Mesenchymal stem cell (in vitro differentiated cells and primary cell): ENCODE measurements around the gene GSTK1.
A peak's percentile ranks its signal among the peaks of the same experiment; 100 is the strongest.

ENCODE experiments used
- DNase-seq: peaks from one replicate; pipeline ENCODE4 v3.0.0-alpha.2; 2013
- H2AFZ ChIP-seq: one replicate; pipeline ENCODE4 v1.6.1; 2013; ENCODE audit warnings: low read depth, mild to moderate bottlenecking, control low read depth, inconsistent platforms, low read length, moderate library complexity
- H2AK5ac ChIP-seq: 2 replicates; pipeline ENCODE4 v1.6.1; 2013; ENCODE audit warnings: low read length, moderate library complexity, mild to moderate bottlenecking, inconsistent platforms; ENCODE audit not compliant: severe bottlenecking
- H2BK120ac ChIP-seq: one replicate; pipeline ENCODE4 v1.6.1; 2013; ENCODE audit warnings: low read depth, mild to moderate bottlenecking, inconsistent platforms, low read length, moderate library complexity
- H2BK12ac ChIP-seq, 2 experiments: one replicate each; pipeline ENCODE4 v1.6.1; 2013; ENCODE audit warnings: inconsistent platforms in 2 of 2, low read length in 2 of 2, mild to moderate bottlenecking in 2 of 2, moderate library complexity in 2 of 2, control low read depth in 1 of 2
- H2BK15ac ChIP-seq: one replicate; pipeline ENCODE4 v1.6.1; 2013; ENCODE audit warnings: mild to moderate bottlenecking, low read depth, inconsistent platforms; ENCODE audit not compliant: poor library complexity, severe bottlenecking
- H2BK5ac ChIP-seq: 2 replicates; pipeline ENCODE4 v1.6.1; 2013; ENCODE audit warnings: low read depth, mild to moderate bottlenecking, low read length, control low read depth, inconsistent platforms; ENCODE audit not compliant: poor library complexity, severe bottlenecking
- H3K14ac ChIP-seq, 2 experiments: one replicate each; pipeline ENCODE4 v1.6.1; 2013; ENCODE audit warnings: inconsistent platforms in 2 of 2, low read length in 2 of 2, control low read depth in 1 of 2, mild to moderate bottlenecking in 1 of 2, moderate library complexity in 1 of 2
- H3K18ac ChIP-seq, 2 experiments: one replicate each; pipeline ENCODE4 v1.6.1; 2013; ENCODE audit warnings: inconsistent platforms in 2 of 2, low read length in 2 of 2, control low read depth in 1 of 2, low read depth in 1 of 2, mild to moderate bottlenecking in 1 of 2
- H3K23ac ChIP-seq, 2 experiments: one replicate each; pipeline ENCODE4 v1.6.1; 2013; ENCODE audit warnings: inconsistent platforms in 2 of 2, low read length in 2 of 2, mild to moderate bottlenecking in 2 of 2, moderate library complexity in 2 of 2, control low read depth in 1 of 2
- H3K27ac ChIP-seq: 2 replicates; pipeline ENCODE4 v1.5.1; 2013; ENCODE audit warnings: mild to moderate bottlenecking, moderate library complexity, low read length, control low read depth, inconsistent platforms; ENCODE audit not compliant: poor library complexity, severe bottlenecking
- H3K27me3 ChIP-seq, 2 experiments: 2 replicates each; pipeline versions ENCODE4 v1.6.1 to v1.7.0; 2013; ENCODE audit warnings: low read length in 2 of 2, mild to moderate bottlenecking in 2 of 2, moderate library complexity in 2 of 2, control low read depth in 1 of 2, inconsistent platforms in 1 of 2; ENCODE audit not compliant: control insufficient read depth in 1 of 2, insufficient read depth in 1 of 2
- H3K36me3 ChIP-seq, 2 experiments: 2 replicates each; pipeline versions ENCODE4 v1.6.1 to v1.7.0; 2013; ENCODE audit warnings: low read length in 2 of 2, control low read depth in 1 of 2, inconsistent platforms in 1 of 2, low read depth in 1 of 2, mild to moderate bottlenecking in 1 of 2; ENCODE audit not compliant: insufficient read depth in 2 of 2, control insufficient read depth in 1 of 2
- H3K4ac ChIP-seq, 2 experiments: one replicate each; pipeline ENCODE4 v1.6.1; 2013; ENCODE audit warnings: inconsistent platforms in 2 of 2, low read length in 2 of 2, mild to moderate bottlenecking in 2 of 2, moderate library complexity in 2 of 2, control low read depth in 1 of 2, low read depth in 1 of 2
- H3K4me1 ChIP-seq: 2 replicates; pipeline ENCODE4 v1.6.1; 2013; ENCODE audit warnings: low read depth, low read length, control low read depth; ENCODE audit not compliant: control insufficient read depth, insufficient read depth
- H3K4me2 ChIP-seq: 2 replicates; pipeline ENCODE4 v1.6.1; 2013; ENCODE audit warnings: low read length, mild to moderate bottlenecking, inconsistent platforms; ENCODE audit not compliant: poor library complexity, severe bottlenecking
- H3K4me3 ChIP-seq, 2 experiments: 2 replicates each; pipeline versions ENCODE4 v1.5.1 to v1.7.0; 2013; ENCODE audit warnings: low read length in 2 of 2, mild to moderate bottlenecking in 2 of 2, control low read depth in 1 of 2, low read depth in 1 of 2; ENCODE audit not compliant: insufficient read depth in 1 of 2
- H3K79me1 ChIP-seq: replicated peaks from 2 replicates; pipeline ENCODE4 v1.6.1; 2013; ENCODE audit warnings: mild to moderate bottlenecking, control low read depth, low read length, inconsistent platforms; ENCODE audit not compliant: poor library complexity, severe bottlenecking
- H3K9ac ChIP-seq: 2 replicates; pipeline ENCODE4 v1.7.0; 2013; ENCODE audit warnings: mild to moderate bottlenecking, low read length, moderate library complexity
- H3K9me3 ChIP-seq: 2 replicates; pipeline ENCODE4 v1.7.0; 2013; ENCODE audit warnings: mild to moderate bottlenecking, low read length; ENCODE audit not compliant: control insufficient read depth
- H4K8ac ChIP-seq: one replicate; pipeline ENCODE4 v1.6.1; 2013; ENCODE audit warnings: inconsistent platforms, mild to moderate bottlenecking, low read length, moderate library complexity
- H4K91ac ChIP-seq: one replicate; pipeline ENCODE4 v1.6.1; 2013; ENCODE audit warnings: mild to moderate bottlenecking, low read length, inconsistent platforms
- WGBS: methylation state at CpG from one replicate; pipeline ENCODE4 v1.1.7; 2013; ENCODE audit warnings: mixed read lengths; 5-methylcytosine and 5-hydroxymethylcytosine counted together

The GSTK1 gene

GRCh38 chr7:143272871-143273270 is 9.6 kb downstream of the GSTK1 start:
- Histone ChIP-seq H3K36me3 (peaks cover 15 to 22% of the 10 kb centered on the region in 2 experiments), H3K79me1 (peaks cover under 1% of the 10 kb centered on the region), H3K4me3 (no peak overlapping the region), H3K27ac (no peak overlapping the region), H4K8ac (no peak overlapping the region), H3K4me2 (no peak overlapping the region), H3K18ac (no peak overlapping the region), H4K91ac (no peak overlapping the region), H3K4ac (no peak overlapping the region), H2BK12ac (no peak overlapping the region), H3K9ac (no peak overlapping the region), H3K23ac (no peak overlapping the region), H2AFZ (no peak overlapping the region), H2BK5ac (no peak overlapping the region), H3K4me1 (no peaks in the 10 kb centered on the region), H3K27me3 (no peaks in the 10 kb centered on the region), H3K14ac (no peak overlapping the region), H2BK15ac (no peak overlapping the region), H2AK5ac (no peak overlapping the region), H2BK120ac (no peak overlapping the region), H3K9me3 (no peaks in the 10 kb centered on the region)
- no peak for DNase-seq
- no CpG with 5 or more reads among the region's 2 CpGs for WGBS

- Histone ChIP-seq H3K79me1 (no peaks in the 10 kb centered on the region), H2BK12ac (no peak overlapping the region), H2AK5ac (peak overlapping the region; percentile 45), H3K4ac (no peak overlapping the region), H3K9ac (peak overlapping the region; percentile 80), H3K27ac (no peak overlapping the region), H2BK15ac (no peak overlapping the region), H3K36me3 (no peaks in the 10 kb centered on the region), H3K18ac (no peak overlapping the region), H3K4me1 (peaks cover 4% of the 10 kb centered on the region), H3K14ac (no peak overlapping the region), H2BK5ac (no peak overlapping the region), H4K91ac (no peak overlapping the region), H3K4me2 (no peak overlapping the region), H3K9me3 (no peaks in the 10 kb centered on the region), H4K8ac (no peak overlapping the region), H3K27me3 (no peaks in the 10 kb centered on the region), H3K23ac (no peak overlapping the region), H3K4me3 (peak overlapping the region in 1 of 2 experiments; percentile 28), H2AFZ (no peak overlapping the region), H2BK120ac (no peak overlapping the region)
- 75% methylated on average over 7 of the region's 8 CpGs for WGBS
- DNase-seq = peak; percentile 81
These were observed 16.2 kb downstream of the GSTK1 start for GRCh38 chr7:143279186-143280098.

- H3K27me3 ChIP-seq = no peaks in the 10 kb centered on the region
- no peak overlapping the region for H4K8ac ChIP-seq
- H3K18ac ChIP-seq = no peak overlapping the region
- no peak overlapping the region for H3K23ac ChIP-seq
- no CpG with 5 or more reads among the region's 1 CpG for WGBS
- H2BK12ac ChIP-seq = no peak overlapping the region
- H3K4ac ChIP-seq = no peak overlapping the region
- no peak overlapping the region for H3K27ac ChIP-seq
- no peaks in the 10 kb centered on the region for H3K9me3 ChIP-seq
- peak overlapping the region; percentile 80 for H3K9ac ChIP-seq
- no peak overlapping the region for H2AK5ac ChIP-seq
- no peak overlapping the region for H3K14ac ChIP-seq
- H3K4me2 ChIP-seq = no peak overlapping the region
- no peaks in the 10 kb centered on the region for H3K79me1 ChIP-seq
- H4K91ac ChIP-seq = no peak overlapping the region
- H3K4me3 ChIP-seq = peak overlapping the region in 1 of 2 experiments; percentile 28
- no peak overlapping the region for H2BK15ac ChIP-seq
- H3K4me1 ChIP-seq = peaks cover 8% of the 10 kb centered on the region
- no peak overlapping the region for H2BK5ac ChIP-seq
- H3K36me3 ChIP-seq = no peaks in the 10 kb centered on the region
- H2BK120ac ChIP-seq = no peak overlapping the region
- H2AFZ ChIP-seq = no peak overlapping the region
- no peak for DNase-seq
These were observed 16.9 kb downstream of the GSTK1 start for GRCh38 chr7:143280160-143280559.

DNA sequence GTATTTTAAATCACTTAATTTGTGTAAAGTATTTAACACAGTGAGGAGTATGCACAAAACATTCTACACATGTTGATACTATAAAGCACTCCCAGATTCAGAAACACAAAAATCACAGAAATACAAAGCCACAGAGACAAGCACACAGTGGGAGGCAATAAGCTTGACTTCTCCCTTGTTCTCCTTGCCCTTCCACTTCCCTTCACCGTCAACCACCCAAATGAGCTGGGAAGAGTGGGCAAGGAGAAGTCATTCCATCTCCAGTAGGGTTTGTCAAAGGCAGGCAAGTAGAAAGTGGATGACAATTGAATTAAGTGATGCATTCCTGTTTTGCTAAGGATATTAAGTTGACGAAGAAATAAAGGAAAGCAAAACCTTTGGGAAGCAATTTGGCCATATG is 17.3 kb downstream of the GSTK1 start:
- H3K14ac ChIP-seq = no peak overlapping the region
- H3K4ac ChIP-seq = no peak overlapping the region
- H4K8ac ChIP-seq = no peak overlapping the region
- H4K91ac ChIP-seq = no peak overlapping the region
- H2AFZ ChIP-seq = no peak overlapping the region
- WGBS = 75% methylated on average over 2 of the region's 2 CpGs
- H3K4me3 ChIP-seq = no peak overlapping the region
- H3K79me1 ChIP-seq = no peaks in the 10 kb centered on the region
- H3K27me3 ChIP-seq = no peaks in the 10 kb centered on the region
- no peak overlapping the region for H3K23ac ChIP-seq
- H3K4me1 ChIP-seq = peaks cover 12% of the 10 kb centered on the region
- H3K36me3 ChIP-seq = no peaks in the 10 kb centered on the region
- H3K4me2 ChIP-seq = no peak overlapping the region
- no peak overlapping the region for H2BK5ac ChIP-seq
- H2BK120ac ChIP-seq = no peak overlapping the region
- no peak overlapping the region for H2BK12ac ChIP-seq
- H3K27ac ChIP-seq = no peak overlapping the region
- DNase-seq = no peak
- no peaks in the 10 kb centered on the region for H3K9me3 ChIP-seq
- H2AK5ac ChIP-seq = no peak overlapping the region
- H2BK15ac ChIP-seq = no peak overlapping the region
- no peak overlapping the region for H3K18ac ChIP-seq
- no peak overlapping the region for H3K9ac ChIP-seq
